Activated CD8-positive, alpha-beta T cell treated with anti-CD3 and anti-CD28 coated beads, Interleukin-2, amount 10 ng/mL, durations not matched to agents 7 days and 5 days (primary cell): ENCODE results near the gene PDXP. TPM values are rescaled to one million over a fixed set of nuclear protein-coding genes. Genes with fewer than 3 reads are reported as not detected.

ENCODE experiments used
- ATAC-seq: fragments of 150-1000 bp; cut with Tn5 transposase; one replicate; pipeline ENCODE4 v1.10.0; 2021; ENCODE audit warnings: moderate library complexity
- CTCF ChIA-PET: fragments of 350-600 bp; sonication (Branson Sonifier 250); formaldehyde crosslinking; loops from one replicate; lab custom pipeline; 2021; ENCODE audit warnings: antibody characterized with exemption; lab: Charles Lee
- POLR2A ChIA-PET: fragments of 350-600 bp; sonication (Branson Sonifier 250); formaldehyde crosslinking; loops from one replicate; lab custom pipeline; 2021; ENCODE audit warnings: antibody characterized with exemption; lab: Charles Lee
- DNase-seq: peaks from one replicate; pipeline ENCODE4 v3.0.0-alpha.2; 2020
- H3K27ac Mint-ChIP-seq: one replicate; pipeline ENCODE4 v1.8.0; 2021; ENCODE audit warnings: mild to moderate bottlenecking, mixed read lengths
- H3K27me3 Mint-ChIP-seq: one replicate; pipeline ENCODE4 v1.8.0; 2021; ENCODE audit warnings: low read depth, mixed read lengths
- H3K36me3 Mint-ChIP-seq: one replicate; pipeline ENCODE4 v1.8.0; 2021; ENCODE audit warnings: low read depth, mixed read lengths
- H3K4me1 Mint-ChIP-seq: one replicate; pipeline ENCODE4 v1.8.0; 2021; ENCODE audit warnings: low read depth, mixed read lengths
- H3K4me3 Mint-ChIP-seq: one replicate; pipeline ENCODE4 v1.8.0; 2021; ENCODE audit warnings: mild to moderate bottlenecking, mixed read lengths
- H3K9me3 Mint-ChIP-seq: one replicate; pipeline ENCODE4 v1.8.0; 2022; ENCODE audit warnings: mixed read lengths; ENCODE audit not compliant: insufficient read depth
- total RNA-seq, 2 experiments: library from RNA; stranded (reverse); gene quantifications; one replicate each; pipeline ENCODE4 v1.2.3, GENCODE V29; 2021

PDXP gene
- total RNA-seq, 2 experiments from 2014 or later, result 31.5 to 33.5 TPM

DNA sequence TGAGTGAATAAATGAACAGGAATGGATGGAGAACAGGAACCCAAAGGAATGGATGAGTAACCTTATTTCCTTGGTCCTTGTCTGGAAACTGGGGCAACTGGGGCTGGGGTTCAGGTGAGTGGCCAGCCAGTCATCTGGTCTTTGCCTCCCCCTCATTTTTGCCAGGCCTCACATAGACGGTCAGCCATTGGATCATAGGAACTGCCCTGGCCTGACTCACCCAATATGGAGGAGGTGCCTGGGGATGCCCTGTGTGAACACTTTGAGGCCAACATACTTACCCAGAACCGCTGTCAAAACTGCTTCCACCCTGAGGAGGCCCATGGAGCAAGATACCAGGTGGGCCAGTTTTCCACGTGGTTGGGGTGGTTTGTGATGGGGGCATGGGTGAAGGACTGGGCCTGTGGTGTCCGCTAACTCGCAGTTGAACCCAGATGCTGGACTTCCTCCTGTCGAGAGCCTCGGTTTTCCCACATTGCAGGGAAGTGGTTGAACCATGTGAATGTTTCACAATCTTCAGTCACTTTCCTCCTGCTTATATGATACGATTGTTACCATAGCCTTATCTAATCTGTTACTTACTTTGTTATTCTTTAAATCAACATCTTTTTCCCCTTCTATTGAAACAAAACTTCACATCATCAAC, 42.7 kb downstream of the PDXP start:
- Mint-ChIP-seq H3K36me3 (peaks cover 6% of the 10 kb centered on the region), H3K9me3 (no peaks in the 10 kb centered on the region)
- no peak for DNase-seq

DNA sequence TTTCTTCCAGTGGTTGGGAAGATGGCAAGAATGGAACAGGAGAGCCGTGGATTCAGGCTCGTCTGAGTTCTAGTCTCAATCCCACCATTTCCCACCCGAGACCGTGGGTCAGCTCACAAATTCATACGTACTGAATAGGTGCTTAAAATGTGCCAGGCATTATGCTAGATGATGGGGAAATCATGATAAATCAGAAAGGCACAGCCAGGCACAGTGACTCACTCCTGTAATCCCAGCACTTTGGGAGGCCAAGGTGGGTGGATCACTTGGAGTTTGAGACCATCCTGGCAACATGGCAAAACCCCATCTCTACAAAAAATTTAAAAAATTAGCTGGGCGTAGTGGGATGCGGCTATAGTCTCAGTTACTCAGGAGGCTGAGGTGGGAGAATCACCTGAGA, 45.4 kb downstream of the PDXP start:
- peaks cover 3% of the 10 kb centered on the region for H3K36me3 Mint-ChIP-seq
- CTCF ChIA-PET, result interaction anchor here (1.5 kb wide), 1 partner anchor 61 kb away, joined by 4 read pairs; no protein-coding TSS in a partner anchor

More for the DNA sequence above, 42.7 kb downstream of the PDXP start:
- Mint-ChIP-seq H3K27me3 (no peaks in the 10 kb centered on the region), H3K4me3 (no peak overlapping the region), H3K27ac (no peak overlapping the region), H3K4me1 (peaks cover 18% of the 10 kb centered on the region)
- ATAC-seq, result no peak
- POLR2A ChIA-PET, result no interaction called here
- CTCF ChIA-PET, result no interaction called here

DNA sequence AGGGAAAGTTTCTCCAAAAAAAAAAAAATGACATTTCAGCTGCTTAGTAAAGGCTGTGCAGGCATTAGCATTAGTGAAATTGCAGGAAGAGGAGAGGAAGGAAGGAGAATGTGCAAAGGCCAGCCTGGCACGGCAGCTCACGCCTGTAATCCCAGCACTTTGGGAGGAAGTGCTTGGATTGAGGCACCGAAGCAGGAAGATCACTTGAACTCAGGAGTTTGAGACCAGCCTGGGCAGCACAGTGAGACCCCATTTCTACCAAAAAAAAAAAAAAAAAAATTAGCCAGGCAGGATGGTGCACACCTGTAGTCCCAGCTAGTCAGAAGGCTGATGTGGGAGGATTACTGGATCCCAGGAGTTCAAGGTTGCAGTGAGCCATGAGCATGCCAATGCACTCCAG, 46.1 kb downstream of the PDXP start:
- DNase-seq, result no peak
- Mint-ChIP-seq H3K36me3 (peaks cover 3% of the 10 kb centered on the region), H3K4me3 (no peak overlapping the region), H3K27ac (no peak overlapping the region), H3K27me3 (no peaks in the 10 kb centered on the region), H3K4me1 (peaks cover 9% of the 10 kb centered on the region), H3K9me3 (no peaks in the 10 kb centered on the region)
- CTCF ChIA-PET, result interaction anchor here (1.5 kb wide), 1 partner anchor 61 kb away, joined by 4 read pairs; no protein-coding TSS in a partner anchor
- POLR2A ChIA-PET, result no interaction called here
- ATAC-seq, result no peak

More for the DNA sequence above, 45.4 kb downstream of the PDXP start:
- Mint-ChIP-seq H3K27ac (no peak overlapping the region), H3K4me1 (peaks cover 9% of the 10 kb centered on the region), H3K9me3 (no peaks in the 10 kb centered on the region), H3K4me3 (no peak overlapping the region), H3K27me3 (no peaks in the 10 kb centered on the region)
- DNase-seq (no peak), ATAC-seq (no peak)
- POLR2A ChIA-PET, result no interaction called here

DNA sequence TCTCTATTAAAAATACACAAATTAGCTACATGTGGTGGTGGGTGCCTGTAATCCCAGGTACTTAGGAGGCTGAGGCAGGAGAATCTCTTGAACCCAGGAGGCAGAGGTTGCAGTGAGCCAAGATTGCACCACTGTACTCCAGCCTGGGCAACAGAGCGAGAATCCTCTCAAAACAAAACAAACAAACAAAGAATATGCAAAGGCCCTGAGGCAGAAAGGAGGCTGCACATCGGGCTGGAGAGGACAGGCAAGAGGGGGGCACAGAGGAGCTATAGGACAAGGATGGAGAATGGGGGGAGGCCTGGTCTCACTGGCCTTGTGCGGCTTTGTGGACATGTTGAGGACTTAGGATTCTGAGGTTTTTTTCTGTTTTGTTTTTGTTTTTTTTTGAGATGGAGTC, 46.7 kb downstream of the PDXP start:
- DNase-seq (no peak), ATAC-seq (no peak)
- Mint-ChIP-seq H3K27me3 (no peaks in the 10 kb centered on the region), H3K4me1 (peaks cover 9% of the 10 kb centered on the region), H3K36me3 (peaks cover 5% of the 10 kb centered on the region), H3K9me3 (no peaks in the 10 kb centered on the region), H3K27ac (no peak overlapping the region), H3K4me3 (no peak overlapping the region)
- ChIA-PET CTCF (no interaction called here), POLR2A (no interaction called here)

DNA sequence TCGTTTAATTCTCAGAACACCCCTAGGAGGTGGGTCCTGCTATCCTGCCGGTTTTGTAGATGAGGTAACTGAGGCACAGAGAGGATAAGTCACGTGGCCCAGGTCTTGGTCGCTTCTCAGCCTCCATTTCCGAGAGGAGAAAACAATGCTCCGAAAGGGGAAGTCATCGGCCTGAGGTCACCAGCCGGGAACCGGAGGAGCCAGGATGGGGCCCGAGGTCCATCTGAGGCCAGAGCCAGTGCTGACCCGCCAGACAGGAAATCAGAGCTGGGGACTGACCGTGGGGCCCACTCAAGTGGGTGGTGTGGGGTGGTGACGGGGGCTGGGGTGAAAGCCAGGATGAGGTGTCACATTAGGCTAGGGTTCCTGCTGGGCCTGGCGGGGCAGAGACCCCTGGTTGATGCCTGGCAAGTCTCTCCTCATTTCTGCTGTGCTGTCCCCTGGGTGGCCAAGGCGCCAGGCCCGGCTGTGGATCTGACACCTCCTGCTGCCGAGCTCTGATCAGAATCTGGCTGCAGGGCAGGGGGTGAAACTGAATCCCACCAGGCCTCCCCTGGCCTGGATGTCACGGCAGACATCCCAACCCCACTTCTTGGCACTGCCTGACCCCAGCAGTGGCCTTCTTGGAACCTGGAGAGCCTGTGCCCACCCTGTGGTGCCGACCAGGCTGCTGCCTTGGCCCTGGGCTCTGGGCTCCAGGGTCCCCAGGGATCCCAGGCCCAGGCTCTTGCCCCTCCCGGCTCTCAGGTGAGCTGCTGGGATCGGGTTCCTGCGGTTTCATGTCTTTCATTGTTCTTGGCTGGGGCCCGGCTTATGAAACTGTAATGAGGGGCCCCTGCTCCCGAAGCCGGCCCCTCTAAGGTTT, 50.3 kb downstream of the PDXP start:
- DNase-seq (no peak), ATAC-seq (no peak)
- ChIA-PET CTCF (no interaction called here), POLR2A (no interaction called here)
- Mint-ChIP-seq H3K27me3 (no peaks in the 10 kb centered on the region), H3K9me3 (no peaks in the 10 kb centered on the region), H3K4me3 (no peak overlapping the region), H3K4me1 (no peaks in the 10 kb centered on the region), H3K36me3 (peaks cover 3% of the 10 kb centered on the region), H3K27ac (no peak overlapping the region)

DNA sequence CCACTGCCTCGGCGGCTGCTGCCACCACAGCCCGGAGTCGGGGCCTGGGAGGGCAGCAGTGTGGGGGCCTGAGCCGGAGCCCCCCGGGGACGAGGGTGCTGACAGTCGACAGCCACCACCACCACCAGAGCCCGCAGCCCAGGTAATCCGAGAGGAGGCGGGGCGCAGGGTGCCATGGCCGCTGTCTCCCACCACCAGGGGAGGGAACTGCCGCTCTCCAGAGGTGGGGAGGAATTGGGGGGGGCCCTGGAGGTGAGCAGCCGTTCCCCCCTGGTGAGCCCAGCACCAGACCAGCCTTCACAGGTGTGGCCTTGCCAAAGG, 50.9 kb downstream of the PDXP start:
- Mint-ChIP-seq H3K4me3 (no peak overlapping the region), H3K4me1 (no peaks in the 10 kb centered on the region), H3K36me3 (peaks cover 2% of the 10 kb centered on the region), H3K9me3 (no peaks in the 10 kb centered on the region), H3K27ac (no peak overlapping the region), H3K27me3 (no peaks in the 10 kb centered on the region)
- POLR2A ChIA-PET, result no interaction called here
- CTCF ChIA-PET, result no interaction called here
- DNase-seq (no peak), ATAC-seq (no peak)

DNA sequence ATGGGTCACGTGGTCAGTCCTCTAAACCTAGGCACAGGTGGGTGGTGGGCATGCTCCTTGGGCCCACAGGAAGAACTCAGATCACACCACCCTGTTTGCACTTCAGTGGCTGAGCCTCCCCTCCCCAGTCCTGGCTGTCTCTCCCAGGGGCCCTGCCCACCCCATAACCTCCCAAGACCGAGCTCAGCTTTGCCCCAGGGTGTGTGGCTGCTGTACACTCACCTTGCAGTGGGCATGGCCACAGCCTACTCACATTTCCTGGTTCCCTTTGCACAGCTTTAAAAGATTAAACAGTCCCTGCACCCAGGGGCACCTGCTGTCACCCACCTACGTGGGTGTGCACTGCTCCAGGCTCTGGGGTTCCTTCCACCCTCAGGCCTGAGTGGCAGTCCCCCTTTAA, 52.2 kb downstream of the PDXP start:
- H3K4me1 Mint-ChIP-seq, result no peaks in the 10 kb centered on the region
- no peak overlapping the region for H3K27ac Mint-ChIP-seq
- ATAC-seq, result no peak
- peaks cover 2% of the 10 kb centered on the region for H3K36me3 Mint-ChIP-seq
- H3K9me3 Mint-ChIP-seq, result no peaks in the 10 kb centered on the region
- no peaks in the 10 kb centered on the region for H3K27me3 Mint-ChIP-seq
- DNase-seq, result no peak
- POLR2A ChIA-PET, result no interaction called here
- no peak overlapping the region for H3K4me3 Mint-ChIP-seq
- CTCF ChIA-PET, result no interaction called here

DNA sequence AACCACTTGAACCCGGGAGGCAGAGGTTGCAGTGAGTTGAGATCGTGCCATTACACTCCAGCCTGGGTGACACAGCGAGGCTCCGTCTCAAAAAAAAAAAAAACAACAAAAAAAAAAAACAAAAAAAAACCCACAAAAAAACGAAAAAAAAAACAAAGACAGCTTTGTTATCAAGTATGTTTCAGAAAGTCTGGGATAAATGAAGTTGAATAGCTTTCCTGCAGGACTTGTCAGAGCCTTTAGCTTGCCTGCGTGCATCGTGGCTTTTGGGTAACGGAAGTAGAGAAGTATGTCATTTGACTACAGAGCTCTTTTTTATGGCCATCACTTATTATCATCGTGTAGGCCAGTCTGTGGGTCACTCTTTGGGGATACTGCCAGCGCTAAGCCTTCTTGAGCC, 53.0 kb downstream of the PDXP start:
- Mint-ChIP-seq H3K4me3 (no peak overlapping the region), H3K27ac (no peak overlapping the region), H3K27me3 (no peaks in the 10 kb centered on the region), H3K36me3 (peaks cover 2% of the 10 kb centered on the region), H3K4me1 (no peaks in the 10 kb centered on the region), H3K9me3 (no peaks in the 10 kb centered on the region)
- ChIA-PET POLR2A (interaction anchor here (0.9 kb wide), 1 partner anchor 12 kb away, joined by 6 read pairs; no protein-coding TSS in a partner anchor), CTCF (interaction anchor here (1.1 kb wide), 1 partner anchor 18 kb away, joined by 3 read pairs; no protein-coding TSS in a partner anchor)
- ATAC-seq (no peak), DNase-seq (no peak)

DNA sequence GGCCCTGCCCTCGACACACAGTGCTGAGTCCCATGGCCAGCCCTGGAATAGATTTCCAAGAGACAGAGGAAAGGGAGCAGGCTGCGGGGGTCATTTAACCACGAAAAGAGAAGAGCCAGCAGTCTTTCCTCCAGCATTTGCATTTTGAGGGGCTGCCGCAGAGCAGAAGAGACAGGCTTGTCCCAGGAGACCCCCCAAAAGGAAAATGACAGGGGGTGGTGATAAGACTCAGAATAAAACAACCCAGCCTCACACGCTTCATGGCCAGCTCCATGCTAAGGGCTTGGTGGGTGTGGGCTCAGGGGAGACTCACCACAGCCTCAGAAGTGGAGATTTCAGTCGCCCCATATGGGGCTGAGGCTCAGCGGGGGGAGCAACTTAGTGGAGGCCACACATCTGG, 55.2 kb downstream of the PDXP start:
- ATAC-seq (no peak), DNase-seq (no peak)
- CTCF ChIA-PET, result no interaction called here
- H3K27me3 Mint-ChIP-seq, result no peaks in the 10 kb centered on the region
- no peaks in the 10 kb centered on the region for H3K4me1 Mint-ChIP-seq
- peaks cover 2% of the 10 kb centered on the region for H3K36me3 Mint-ChIP-seq
- POLR2A ChIA-PET, result no interaction called here
- H3K27ac Mint-ChIP-seq, result no peak overlapping the region
- H3K9me3 Mint-ChIP-seq, result no peaks in the 10 kb centered on the region
- H3K4me3 Mint-ChIP-seq, result no peak overlapping the region

DNA sequence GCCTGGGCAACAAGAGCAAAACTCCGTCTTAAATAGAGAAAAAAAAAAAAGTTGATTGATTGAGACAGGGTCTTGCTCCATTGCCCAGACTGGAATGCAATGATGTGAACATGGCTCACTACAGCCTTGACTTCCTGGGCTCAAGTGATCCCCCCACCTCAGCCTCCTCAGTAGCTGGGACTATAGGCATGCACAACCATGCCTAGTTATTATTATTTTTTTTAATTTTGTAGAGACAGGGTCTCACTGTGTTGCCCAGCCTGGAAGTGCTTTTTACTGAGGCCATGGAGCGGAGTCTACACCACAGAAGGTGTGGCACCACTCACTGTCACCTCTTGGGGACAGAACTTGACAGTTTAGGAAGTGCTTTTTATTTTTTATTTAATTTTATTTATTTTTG, 56.1 kb downstream of the PDXP start:
- no peaks in the 10 kb centered on the region for H3K9me3 Mint-ChIP-seq
- ATAC-seq, result no peak
- H3K4me1 Mint-ChIP-seq, result no peaks in the 10 kb centered on the region
- peaks cover 2% of the 10 kb centered on the region for H3K36me3 Mint-ChIP-seq
- no peak overlapping the region for H3K27ac Mint-ChIP-seq
- H3K4me3 Mint-ChIP-seq, result no peak overlapping the region
- H3K27me3 Mint-ChIP-seq, result no peaks in the 10 kb centered on the region
- no peak for DNase-seq
- POLR2A ChIA-PET, result no interaction called here
- CTCF ChIA-PET, result no interaction called here

DNA sequence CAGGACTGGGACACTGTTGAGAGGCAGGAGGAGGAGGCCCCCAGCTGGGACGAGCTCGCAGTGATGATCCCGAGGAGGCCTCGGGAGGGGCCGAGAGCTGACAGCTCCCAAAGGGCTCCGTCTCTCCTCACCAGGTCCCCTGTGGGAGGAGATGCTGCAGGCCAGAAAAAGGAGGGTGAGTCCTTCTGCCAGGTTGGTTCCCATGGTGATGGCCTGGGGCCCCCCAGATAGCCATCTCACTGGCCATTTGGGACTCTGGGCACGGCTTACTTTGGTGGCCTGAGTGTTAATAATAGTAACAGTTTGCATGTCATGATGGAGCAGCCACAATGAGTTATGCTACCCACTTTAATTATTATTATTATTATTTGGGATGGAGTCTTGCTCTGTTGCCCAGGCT, 57.2 kb downstream of the PDXP start:
- H3K4me3 Mint-ChIP-seq, result no peak overlapping the region
- no peaks in the 10 kb centered on the region for H3K27me3 Mint-ChIP-seq
- DNase-seq (no peak), ATAC-seq (no peak)
- H3K9me3 Mint-ChIP-seq, result no peaks in the 10 kb centered on the region
- no peaks in the 10 kb centered on the region for H3K36me3 Mint-ChIP-seq
- no peak overlapping the region for H3K27ac Mint-ChIP-seq
- no peaks in the 10 kb centered on the region for H3K4me1 Mint-ChIP-seq
- ChIA-PET POLR2A (no interaction called here), CTCF (no interaction called here)
